ENCODE results near the gene C4B.

Gene C4B

GRCh38 chr6:32082935-32083334 lies 68.3 kb downstream of the C4B start:
- no peak for DNase-seq (ENCODE audit: low spot score)

- no peak for DNase-seq (ENCODE audit: low spot score)
These were observed 69.5 kb downstream of the C4B start for GRCh38 chr6:32083812-32084768.

GRCh38 chr6:32084780-32085179 lies 70.2 kb downstream of the C4B start:
- DNase-seq (ENCODE audit: low spot score) = no peak
